A673 (cell line): ENCODE data around the gene CLDN3.

Experiments used
- CTCF ChIP-seq: fragments of 300-800, 200-600 bp; sonication (generic); conservative IDR thresholded peaks from 2 replicates; pipeline ENCODE4 v1.5.1; 2017; ENCODE audit warnings: low read depth, mild to moderate bottlenecking, antibody characterized with exemption, low read length, moderate library complexity, mixed read lengths
- EZH2 ChIP-seq: fragments of 200-600 bp; sonication (generic); IDR thresholded peaks from 2 replicates; pipeline ENCODE4 v1.6.1; 2017; ENCODE audit warnings: borderline replicate concordance, low read depth, mild to moderate bottlenecking, mixed read lengths, antibody characterized with exemption, low read length; ENCODE audit not compliant: poor library complexity, severe bottlenecking

GRCh38 chr7:73740212-73740611, 29.9 kb downstream of the CLDN3 start:
- TF ChIP-seq CTCF: no peak
- TF ChIP-seq EZH2: no peak
